AG04449 (cell line): ENCODE results near the gene NAALADL2.

Source experiments
- CTCF ChIA-PET: fragments of 350-600 bp; formaldehyde crosslinking; extraction: SDS; loops from one replicate; lab custom pipeline; 2021; ENCODE audit warnings: antibody characterized with exemption; lab: Yijun Ruan, JAX
- POLR2A ChIA-PET: fragments of 400-600, 350-600 bp; formaldehyde crosslinking; extraction: SDS; loops from one replicate; lab custom pipeline; 2020; ENCODE audit warnings: antibody characterized with exemption, inconsistent platforms; lab: Yijun Ruan, JAX
- DNase-seq: peaks from one replicate; pipeline ENCODE4 v3.0.0-alpha.2; 2010; ENCODE audit warnings: low read depth, low spot score
- H3K4me3 ChIP-seq: 2 replicates; pipeline ENCODE4 v1.5.1; 2011; ENCODE audit warnings: low read depth, mild to moderate bottlenecking, control low read depth, low read length
- TF ChIP-seq, protein P1 (sequence below): IDR thresholded peaks from one replicate; pipeline ENCODE4 v1.5.1; 2011; ENCODE audit warnings: mild to moderate bottlenecking, moderate library complexity, low read length, control low read depth, inconsistent platforms; ENCODE audit not compliant: insufficient read depth; ENCODE audit errors: missing control alignments

The NAALADL2 gene

DNA sequence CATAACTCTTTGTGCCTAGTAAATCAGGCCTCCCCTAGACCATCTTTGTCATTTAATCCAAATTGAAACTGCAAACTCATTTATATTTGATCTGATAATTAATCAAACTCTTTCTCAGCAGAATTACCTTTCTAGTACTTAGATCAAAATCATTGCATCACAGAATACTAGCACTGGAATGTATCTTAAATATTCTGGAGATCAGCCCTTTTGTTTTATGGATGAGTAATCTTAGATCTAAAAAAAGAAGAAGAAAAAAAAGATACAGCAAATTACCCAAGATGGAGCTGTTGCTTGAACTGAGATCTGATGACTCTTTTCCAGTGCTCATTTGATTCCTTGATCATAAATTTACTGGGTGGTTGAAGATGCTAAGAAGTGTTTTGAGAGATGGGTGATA, 47.9 kb downstream of the NAALADL2 start:
- no peak for DNase-seq
- POLR2A ChIA-PET, result no interaction called here
- CTCF ChIA-PET, result no interaction called here
- TF ChIP-seq, protein P1, sequence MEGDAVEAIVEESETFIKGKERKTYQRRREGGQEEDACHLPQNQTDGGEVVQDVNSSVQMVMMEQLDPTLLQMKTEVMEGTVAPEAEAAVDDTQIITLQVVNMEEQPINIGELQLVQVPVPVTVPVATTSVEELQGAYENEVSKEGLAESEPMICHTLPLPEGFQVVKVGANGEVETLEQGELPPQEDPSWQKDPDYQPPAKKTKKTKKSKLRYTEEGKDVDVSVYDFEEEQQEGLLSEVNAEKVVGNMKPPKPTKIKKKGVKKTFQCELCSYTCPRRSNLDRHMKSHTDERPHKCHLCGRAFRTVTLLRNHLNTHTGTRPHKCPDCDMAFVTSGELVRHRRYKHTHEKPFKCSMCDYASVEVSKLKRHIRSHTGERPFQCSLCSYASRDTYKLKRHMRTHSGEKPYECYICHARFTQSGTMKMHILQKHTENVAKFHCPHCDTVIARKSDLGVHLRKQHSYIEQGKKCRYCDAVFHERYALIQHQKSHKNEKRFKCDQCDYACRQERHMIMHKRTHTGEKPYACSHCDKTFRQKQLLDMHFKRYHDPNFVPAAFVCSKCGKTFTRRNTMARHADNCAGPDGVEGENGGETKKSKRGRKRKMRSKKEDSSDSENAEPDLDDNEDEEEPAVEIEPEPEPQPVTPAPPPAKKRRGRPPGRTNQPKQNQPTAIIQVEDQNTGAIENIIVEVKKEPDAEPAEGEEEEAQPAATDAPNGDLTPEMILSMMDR, result no peak
- no peak overlapping the region for H3K4me3 ChIP-seq

DNA sequence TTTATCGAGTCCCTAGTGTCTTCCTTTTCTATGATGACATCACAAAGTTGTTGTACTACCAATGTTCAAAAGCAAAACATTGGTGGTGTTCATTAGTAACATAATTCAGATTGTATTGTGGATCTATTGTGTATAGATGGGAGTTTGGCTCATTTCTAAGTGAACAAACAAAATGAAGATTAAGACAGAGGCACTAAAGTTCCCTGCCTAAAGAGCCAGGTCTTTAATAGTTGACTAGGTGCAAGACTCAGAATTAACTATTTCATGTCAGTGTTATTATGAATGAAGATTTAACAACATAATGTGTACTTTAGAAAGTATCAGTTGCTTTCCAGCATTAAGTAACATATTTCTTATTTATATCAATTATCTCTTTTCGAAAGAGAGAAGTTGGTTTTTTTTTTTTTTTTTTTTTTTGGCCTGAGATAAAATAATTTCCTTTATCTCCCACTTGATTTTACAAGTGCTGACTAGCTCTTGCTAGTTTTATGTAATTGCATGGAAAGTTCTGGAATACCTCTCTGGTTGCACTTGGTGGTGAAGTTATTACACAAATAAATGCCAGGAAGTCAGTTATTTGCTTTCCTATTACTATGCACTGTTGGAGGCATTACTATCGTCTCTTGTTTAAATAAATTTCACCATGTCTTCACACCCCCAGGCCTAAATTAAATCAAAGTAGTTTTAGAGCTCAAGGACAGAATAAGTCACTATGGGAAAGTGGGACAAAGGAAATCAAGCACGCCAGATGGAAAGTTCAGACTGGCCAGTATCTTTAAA, 48.7 kb downstream of the NAALADL2 start:
- no peak for DNase-seq
- CTCF ChIA-PET, result no interaction called here

DNA sequence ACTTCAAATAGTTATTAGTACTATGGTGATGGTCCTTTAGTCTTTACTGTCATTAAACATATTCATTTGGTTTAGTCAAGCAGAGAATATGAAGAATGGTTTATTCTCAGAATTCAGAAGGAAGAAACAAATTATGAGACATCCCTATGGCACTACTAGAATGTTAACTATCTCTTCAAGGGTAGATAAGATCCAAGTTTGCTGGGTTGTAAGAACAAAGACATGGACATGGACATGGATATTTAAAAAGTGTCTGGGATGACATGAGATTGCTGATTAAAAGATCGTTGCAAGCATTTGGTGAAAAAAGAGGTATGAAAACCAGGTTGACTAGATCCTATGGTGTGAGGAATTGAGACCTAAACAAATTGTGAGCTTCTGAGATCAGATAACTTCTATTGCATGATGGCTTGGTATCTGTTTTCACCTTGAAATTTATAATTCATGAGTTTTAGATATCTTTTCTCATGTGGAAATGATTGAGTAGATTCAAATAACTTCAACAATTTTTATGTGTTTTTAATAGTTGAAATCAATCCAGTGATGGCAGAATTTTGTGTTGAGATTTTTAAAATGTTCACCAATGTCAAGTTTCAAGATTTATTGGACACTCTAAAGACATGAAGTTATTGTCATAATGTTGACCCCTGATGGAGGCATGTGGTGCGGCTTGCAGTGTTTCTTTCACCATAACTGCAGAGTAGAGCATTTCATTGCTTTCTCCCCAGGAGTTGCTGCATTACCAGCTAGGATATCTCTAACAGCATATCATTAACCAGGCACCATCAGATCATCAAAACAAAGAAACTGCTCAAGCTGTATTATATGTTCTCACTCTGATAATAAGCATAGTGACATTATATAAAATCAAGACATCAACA, 72.6 kb downstream of the NAALADL2 start:
- ChIA-PET POLR2A (interaction anchor here (0.6 kb wide), 1 partner anchor 491 kb away, joined by 5 read pairs; no protein-coding TSS in a partner anchor), CTCF (no interaction called here)
- no peak overlapping the region for H3K4me3 ChIP-seq
- TF ChIP-seq, protein P1, result no peak
- DNase-seq, result no peak

More for the DNA sequence above, 48.7 kb downstream of the NAALADL2 start:
- POLR2A ChIA-PET, result no interaction called here
- TF ChIP-seq, protein P1, result no peak
- H3K4me3 ChIP-seq, result no peak overlapping the region

DNA sequence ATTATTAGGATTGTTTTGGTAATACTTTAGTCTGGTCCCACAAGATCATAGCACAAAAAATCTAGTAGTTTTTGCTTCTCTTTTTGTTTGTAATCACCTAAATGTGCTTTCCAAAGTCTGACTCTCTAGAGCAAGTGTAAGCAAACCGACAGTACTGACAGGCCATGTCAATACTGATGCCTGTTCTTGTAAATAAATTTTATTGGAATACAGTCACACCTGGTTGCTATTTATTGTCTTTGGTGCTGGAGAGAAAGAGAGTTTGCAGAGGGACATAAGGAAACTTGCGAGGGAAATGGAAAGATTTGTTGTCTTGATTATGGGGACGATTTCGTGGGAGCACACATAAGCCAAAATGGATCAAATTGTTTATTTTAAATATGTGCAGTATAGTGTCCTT, 77.5 kb downstream of the NAALADL2 start:
- no peak for DNase-seq
- no peak overlapping the region for H3K4me3 ChIP-seq
- CTCF ChIA-PET, result no interaction called here
- POLR2A ChIA-PET, result no interaction called here
- TF ChIP-seq, protein P1, result no peak

DNA sequence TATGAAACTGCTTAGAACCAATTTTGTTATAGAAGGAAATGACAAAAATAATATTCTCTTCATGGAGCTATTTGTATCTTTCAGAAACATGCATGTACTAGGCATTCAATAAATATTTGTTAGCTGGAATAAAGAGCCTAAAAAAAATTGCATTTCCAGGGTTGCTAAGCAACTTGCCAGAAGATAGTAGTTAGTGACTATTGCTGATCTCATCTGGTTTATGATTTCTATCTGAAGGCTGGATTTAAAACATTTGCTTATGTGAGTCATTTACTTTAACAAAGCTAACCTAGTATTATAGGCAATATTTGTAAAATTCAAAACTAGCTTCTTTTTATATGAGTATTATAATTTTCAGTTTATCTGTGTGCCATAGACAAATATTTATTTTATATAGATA, 78.3 kb downstream of the NAALADL2 start:
- CTCF ChIA-PET, result no interaction called here
- TF ChIP-seq, protein P1, result no peak
- no peak for DNase-seq
- POLR2A ChIA-PET, result no interaction called here
- H3K4me3 ChIP-seq, result no peak overlapping the region

DNA sequence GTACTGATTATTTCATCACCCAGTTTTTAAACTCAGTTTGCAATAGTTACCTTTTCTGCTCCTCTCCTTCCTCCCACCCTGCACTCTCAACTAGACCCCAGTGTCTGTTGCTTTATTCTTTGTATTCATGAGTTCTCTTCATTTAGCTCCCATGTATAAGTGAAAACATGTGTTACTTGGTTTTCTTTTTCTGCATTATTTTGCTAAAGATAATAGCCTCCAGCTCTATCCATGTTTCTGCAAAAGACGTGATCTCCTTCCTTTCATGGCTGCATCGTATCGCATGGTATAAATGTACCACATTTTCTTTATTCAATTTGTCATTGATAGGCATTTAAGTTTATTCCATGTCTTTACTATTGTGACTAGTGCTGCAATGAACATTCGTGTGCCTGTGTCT, 79.0 kb downstream of the NAALADL2 start:
- no peak overlapping the region for H3K4me3 ChIP-seq
- CTCF ChIA-PET, result no interaction called here
- DNase-seq, result no peak
- TF ChIP-seq, protein P1, result no peak
- POLR2A ChIA-PET, result no interaction called here
